OCI-LY3 (cell line): ENCODE results near the gene LST1.

Experiments used
- H2AFZ ChIP-seq: fragments of 200-600, 300-600 bp; shearing (Covaris generic); 2 replicates; pipeline ENCODE4 v1.6.0; 2014; ENCODE audit warnings: antibody characterized with exemption, low read depth, low read length
- H3K27ac ChIP-seq: fragments of 200-600, 300-600 bp; sonication (generic); 2 replicates; pipeline ENCODE4 v1.5.1; 2014; ENCODE audit warnings: mild to moderate bottlenecking, low read length, moderate library complexity, mixed read lengths
- H3K27me3 ChIP-seq: fragments of 200-600, 300-600 bp; sonication (generic); 2 replicates; pipeline ENCODE4 v1.6.1; 2014; ENCODE audit warnings: low read depth, low read length, mixed read lengths
- H3K36me3 ChIP-seq: fragments of 200-600, 300-600 bp; sonication (generic); replicated peaks from 2 replicates; pipeline ENCODE3; 2014; ENCODE audit warnings: low read depth, low read length, mixed read lengths
- H3K4me1 ChIP-seq: fragments of 300-600, 200-600 bp; sonication (generic); 2 replicates; pipeline ENCODE4 v1.6.1; 2014; ENCODE audit warnings: low read length, mixed read lengths
- H3K4me2 ChIP-seq: fragments of 200-600, 300-600 bp; sonication (generic); 2 replicates; pipeline ENCODE4 v1.6.1; 2014; ENCODE audit warnings: low read length, mixed read lengths
- H3K4me3 ChIP-seq: fragments of 300-600, 200-600 bp; sonication (generic); 2 replicates; pipeline ENCODE4 v1.5.1; 2014; ENCODE audit warnings: antibody characterized with exemption, mild to moderate bottlenecking, low read length, moderate library complexity
- H3K79me2 ChIP-seq: fragments of 300-600, 200-600 bp; shearing (Covaris generic); 2 replicates; pipeline ENCODE4 v1.6.1; 2014; ENCODE audit warnings: mild to moderate bottlenecking, low read length, mixed read lengths
- H3K9ac ChIP-seq: fragments of 300-600, 200-600 bp; shearing (Covaris generic); 2 replicates; pipeline ENCODE4 v1.6.0; 2014; ENCODE audit warnings: mild to moderate bottlenecking, low read length, moderate library complexity
- H3K9me3 ChIP-seq: fragments of 200-600, 300-600 bp; shearing (Covaris generic); 2 replicates; pipeline ENCODE4 v1.6.1; 2014; ENCODE audit warnings: low read length, mixed read lengths; ENCODE audit not compliant: insufficient read depth
- H4K20me1 ChIP-seq: fragments of 200-600, 300-600 bp; sonication (generic); 2 replicates; pipeline ENCODE4 v1.6.1; 2016; ENCODE audit warnings: low read length, mixed read lengths; ENCODE audit not compliant: insufficient read depth
- EZH2phosphoT487 ChIP-seq: fragments of 200-600 bp; shearing (Covaris generic); IDR thresholded peaks from 2 replicates; pipeline ENCODE4 v1.6.1; 2018; ENCODE audit warnings: antibody characterized with exemption, mixed run types, low read depth
- TF ChIP-seq, protein P1 (sequence below): fragments of 200-600, 300-600 bp; sonication (generic); IDR thresholded peaks from 2 replicates; pipeline ENCODE4 v1.5.1; 2014; ENCODE audit warnings: antibody characterized with exemption, low read length, low read depth

Gene LST1

DNA sequence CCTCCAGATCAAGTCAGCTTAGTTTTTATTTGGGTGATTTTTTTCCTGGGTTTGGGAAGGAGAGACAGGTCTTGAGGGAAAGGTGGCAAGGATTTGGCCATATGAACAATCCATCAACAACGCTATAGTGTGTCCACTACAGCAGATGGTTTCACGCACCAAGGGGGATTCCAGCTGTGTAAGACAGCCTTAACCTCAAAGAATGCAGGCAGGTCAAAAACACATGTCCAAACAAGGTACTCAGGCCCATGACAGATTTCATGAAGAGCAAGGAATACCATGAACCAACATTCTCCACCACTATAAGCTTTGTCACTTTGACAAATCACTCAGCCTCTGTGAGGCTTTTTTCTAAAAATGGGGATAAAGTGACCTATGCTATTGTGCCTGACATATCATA is 30.9 kb downstream of the LST1 start:
- no peak overlapping the region for H3K9ac ChIP-seq
- TF ChIP-seq, protein P1, sequence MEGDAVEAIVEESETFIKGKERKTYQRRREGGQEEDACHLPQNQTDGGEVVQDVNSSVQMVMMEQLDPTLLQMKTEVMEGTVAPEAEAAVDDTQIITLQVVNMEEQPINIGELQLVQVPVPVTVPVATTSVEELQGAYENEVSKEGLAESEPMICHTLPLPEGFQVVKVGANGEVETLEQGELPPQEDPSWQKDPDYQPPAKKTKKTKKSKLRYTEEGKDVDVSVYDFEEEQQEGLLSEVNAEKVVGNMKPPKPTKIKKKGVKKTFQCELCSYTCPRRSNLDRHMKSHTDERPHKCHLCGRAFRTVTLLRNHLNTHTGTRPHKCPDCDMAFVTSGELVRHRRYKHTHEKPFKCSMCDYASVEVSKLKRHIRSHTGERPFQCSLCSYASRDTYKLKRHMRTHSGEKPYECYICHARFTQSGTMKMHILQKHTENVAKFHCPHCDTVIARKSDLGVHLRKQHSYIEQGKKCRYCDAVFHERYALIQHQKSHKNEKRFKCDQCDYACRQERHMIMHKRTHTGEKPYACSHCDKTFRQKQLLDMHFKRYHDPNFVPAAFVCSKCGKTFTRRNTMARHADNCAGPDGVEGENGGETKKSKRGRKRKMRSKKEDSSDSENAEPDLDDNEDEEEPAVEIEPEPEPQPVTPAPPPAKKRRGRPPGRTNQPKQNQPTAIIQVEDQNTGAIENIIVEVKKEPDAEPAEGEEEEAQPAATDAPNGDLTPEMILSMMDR: no peak
- TF ChIP-seq EZH2phosphoT487: no peak
- peaks cover 5% of the 10 kb centered on the region for H4K20me1 ChIP-seq
- peaks cover 23% of the 10 kb centered on the region for H3K4me1 ChIP-seq
- no peaks in the 10 kb centered on the region for H3K9me3 ChIP-seq
- no peak overlapping the region for H3K4me3 ChIP-seq
- no peak overlapping the region for H3K27ac ChIP-seq
- peaks cover 15% of the 10 kb centered on the region for H3K79me2 ChIP-seq
- no peak overlapping the region for H3K4me2 ChIP-seq
- no peaks in the 10 kb centered on the region for H3K27me3 ChIP-seq
- peaks cover 5% of the 10 kb centered on the region for H3K36me3 ChIP-seq
- no peak overlapping the region for H2AFZ ChIP-seq

DNA sequence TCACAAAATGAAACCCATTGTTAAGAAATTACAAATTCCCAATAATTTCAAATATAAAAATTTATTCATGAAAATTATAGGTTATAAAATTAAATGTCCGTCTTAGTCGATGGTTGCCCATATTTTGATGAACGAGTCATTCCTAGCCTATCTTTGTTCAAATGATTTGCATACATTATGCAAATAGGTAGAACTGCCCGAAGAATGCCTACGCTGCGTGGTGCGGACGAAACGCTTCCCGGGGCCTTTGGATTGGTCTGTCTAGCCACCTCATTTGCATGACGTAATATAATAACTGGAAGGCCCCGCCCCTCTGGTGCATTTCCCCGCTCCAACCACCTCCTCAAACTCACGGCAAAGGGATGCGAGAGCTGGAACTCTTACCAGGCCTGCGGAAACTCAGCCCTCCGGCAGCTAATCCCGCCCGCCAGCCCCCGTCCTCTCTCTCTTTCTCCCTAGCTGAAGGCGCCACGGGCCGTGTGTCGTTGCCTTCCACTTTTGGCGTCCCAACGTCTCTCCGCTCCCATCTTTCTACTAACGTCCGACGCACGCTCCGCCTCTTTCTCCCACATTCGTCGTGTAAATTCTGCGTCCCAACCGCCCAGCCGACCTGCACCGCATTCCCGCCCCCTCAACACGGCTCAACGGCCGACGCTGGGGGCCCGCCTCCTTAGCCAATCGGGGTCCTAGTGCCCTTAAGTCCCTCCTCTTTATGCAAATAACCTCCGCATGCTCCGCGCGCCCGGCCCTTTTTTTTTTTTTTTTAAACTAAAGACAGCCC is 33.9 kb downstream of the LST1 start:
- peak overlapping the region; percentile 73 for H3K4me2 ChIP-seq
- peaks cover 18% of the 10 kb centered on the region for H3K4me1 ChIP-seq
- no peaks in the 10 kb centered on the region for H3K27me3 ChIP-seq
- H4K20me1 ChIP-seq: peaks cover 18% of the 10 kb centered on the region
- peaks cover 41% of the 10 kb centered on the region for H3K79me2 ChIP-seq
- H2AFZ ChIP-seq: no peak overlapping the region
- H3K4me3 ChIP-seq: peak overlapping the region; percentile 82
- H3K36me3 ChIP-seq: peaks cover 29% of the 10 kb centered on the region
- H3K27ac ChIP-seq: peak overlapping the region; percentile 95
- peak overlapping the region; percentile 75 for H3K9ac ChIP-seq
- no peak for TF ChIP-seq EZH2phosphoT487
- H3K9me3 ChIP-seq: no peaks in the 10 kb centered on the region

DNA sequence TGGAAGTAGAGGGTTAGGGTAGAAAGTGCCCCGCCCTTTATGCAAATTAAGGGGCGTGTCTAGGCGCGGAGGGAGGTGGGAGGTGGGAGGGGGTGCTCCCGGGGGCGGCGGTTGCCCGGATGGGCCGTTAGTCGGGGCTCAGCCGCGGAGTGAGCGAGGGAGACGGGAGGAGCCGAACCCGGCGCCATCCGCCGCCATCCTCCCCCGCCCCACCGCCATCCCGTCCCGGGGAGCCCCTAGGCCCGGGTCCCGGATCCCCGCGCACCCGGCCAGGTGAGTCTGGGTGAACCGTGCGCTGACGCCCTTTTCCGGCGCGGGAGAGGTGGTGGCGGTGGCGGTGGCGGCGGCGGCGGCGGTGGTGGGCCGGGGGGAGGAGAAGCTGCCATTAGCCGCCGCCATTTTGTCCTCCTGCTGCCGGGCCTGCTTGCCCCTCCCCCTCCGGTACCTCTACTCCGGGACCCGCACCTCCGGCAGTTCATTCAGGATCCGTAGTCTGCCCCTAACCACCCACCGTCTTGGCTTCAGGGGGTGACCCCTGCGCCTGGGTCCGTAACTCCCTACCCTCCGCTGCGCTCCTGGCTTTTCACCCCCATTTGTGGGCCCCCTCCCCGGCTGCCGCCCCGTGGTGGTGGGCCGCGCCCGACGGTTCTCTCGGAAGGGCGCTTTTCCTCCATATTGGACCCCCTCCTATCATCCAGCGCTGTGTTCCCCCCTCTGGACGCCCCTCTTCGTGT is 34.7 kb downstream of the LST1 start, which contains the start of gene PRRC2A:
Gene PRRC2A, plus strand, starts transcription at position 130 of the 734 bp plus-strand sequence. CDS start 2,075 bp downstream, outside the sequence.
- H3K4me3 ChIP-seq: peak within 1 kb of the TSS; percentile 98

DNA sequence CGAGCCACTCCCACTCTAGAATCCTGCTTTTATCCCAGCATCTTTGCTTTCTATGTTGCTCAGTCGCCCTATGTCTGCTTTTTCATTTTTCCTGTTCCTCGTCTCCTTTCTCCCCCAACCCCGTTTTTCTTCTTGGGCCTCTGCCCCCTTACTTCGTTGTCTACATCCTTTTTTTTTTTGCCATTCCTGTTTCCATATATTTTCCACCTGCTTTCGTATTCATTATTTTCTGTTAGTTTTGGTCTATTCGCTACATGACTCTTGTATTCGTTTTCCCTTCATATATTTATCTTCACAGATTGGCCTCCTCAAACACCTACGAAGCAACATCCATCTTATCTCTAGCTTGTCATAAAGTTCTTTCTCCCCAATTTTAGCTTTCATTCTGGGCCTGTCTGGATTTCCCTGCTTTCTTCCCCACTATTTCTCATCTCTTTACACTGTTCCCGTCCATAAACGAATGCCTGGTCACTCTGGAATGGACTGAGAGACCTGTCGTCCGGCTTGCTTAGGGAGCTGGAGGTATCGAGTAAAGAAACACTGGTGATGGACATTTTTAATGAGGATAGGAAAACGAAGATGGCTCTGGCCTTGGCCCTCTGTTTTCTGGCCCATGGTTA is 35.4 kb downstream of the LST1 start:
- no peak for TF ChIP-seq EZH2phosphoT487
- TF ChIP-seq, protein P1: no peak
- Histone ChIP-seq H3K9ac (peak overlapping the region; percentile 99), H3K9me3 (no peaks in the 10 kb centered on the region), H3K27ac (peak overlapping the region; percentile 85), H3K4me3 (peak overlapping the region; percentile 98), H3K4me1 (peaks cover 14% of the 10 kb centered on the region), H3K4me2 (peak overlapping the region; percentile 95), H3K27me3 (no peaks in the 10 kb centered on the region), H3K36me3 (peaks cover 42% of the 10 kb centered on the region), H3K79me2 (peaks cover 46% of the 10 kb centered on the region), H2AFZ (no peak overlapping the region), H4K20me1 (peaks cover 18% of the 10 kb centered on the region)

More for the DNA sequence above, 34.7 kb downstream of the LST1 start, which contains the start of gene PRRC2A:
- Histone ChIP-seq H3K27me3 (no peaks in the 10 kb centered on the region), H3K27ac (peak within 1 kb of the TSS; percentile 95), H2AFZ (0 out of 2 replicates have a peak within 1 kb of the TSS, but pooled peaks have one; percentile 17), H3K9ac (peak within 1 kb of the TSS; percentile 99), H3K4me2 (peak within 1 kb of the TSS; percentile 95), H4K20me1 (peaks cover 18% of the 10 kb centered on the region), H3K79me2 (peaks cover 46% of the 10 kb centered on the region), H3K36me3 (peaks cover 37% of the 10 kb centered on the region), H3K9me3 (no peaks in the 10 kb centered on the region), H3K4me1 (peaks cover 14% of the 10 kb centered on the region)
- TF ChIP-seq, protein P1: no peak
